Coronary artery (tissue), 2 donors: Measurements from ENCODE around the gene GASK1A.

Experiments
- DNase-seq: peaks from one replicate; pipeline ENCODE4 v3.0.0-alpha.2; 2017; ENCODE audit warnings: low spot score
- H3K27ac ChIP-seq, 2 donors: fragments of 200-600 bp; sonication (generic); one replicate each; pipeline ENCODE4 v1.5.1; 2016 to 2019
- H3K4me3 ChIP-seq: fragments of 200-600 bp; sonication (generic); 2 replicates; pipeline ENCODE4 v1.5.1; 2016; ENCODE audit warnings: mild to moderate bottlenecking, moderate library complexity
- TF ChIP-seq, protein P1 (sequence below): fragments of 200-600 bp; sonication (generic); IDR thresholded peaks from one replicate; pipeline ENCODE4 v1.5.1; 2019; ENCODE audit warnings: antibody characterized with exemption

GASK1A gene

DNA sequence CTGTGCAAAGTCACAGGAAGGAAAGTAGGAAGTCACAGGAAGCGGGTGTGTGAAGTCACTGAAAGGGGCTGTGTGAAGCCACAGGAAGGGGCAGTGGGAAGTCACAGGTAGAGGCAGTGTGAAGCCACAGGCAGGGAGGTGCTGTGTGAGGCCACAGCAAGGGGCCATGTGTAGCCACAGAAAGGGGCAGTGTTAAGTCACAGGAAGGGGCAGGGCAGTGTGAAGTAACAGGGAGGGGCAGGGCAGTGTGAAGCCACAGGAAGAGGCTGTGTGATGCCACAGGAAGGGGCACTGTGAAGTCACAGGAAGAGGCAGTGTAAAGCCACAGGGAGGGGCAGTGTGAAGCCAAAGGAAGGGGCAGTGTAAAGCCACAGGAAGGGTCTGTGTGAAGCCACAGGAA, 36.5 kb downstream of the GASK1A start:
- DNase-seq: peak; percentile 36
- TF ChIP-seq, protein P1, sequence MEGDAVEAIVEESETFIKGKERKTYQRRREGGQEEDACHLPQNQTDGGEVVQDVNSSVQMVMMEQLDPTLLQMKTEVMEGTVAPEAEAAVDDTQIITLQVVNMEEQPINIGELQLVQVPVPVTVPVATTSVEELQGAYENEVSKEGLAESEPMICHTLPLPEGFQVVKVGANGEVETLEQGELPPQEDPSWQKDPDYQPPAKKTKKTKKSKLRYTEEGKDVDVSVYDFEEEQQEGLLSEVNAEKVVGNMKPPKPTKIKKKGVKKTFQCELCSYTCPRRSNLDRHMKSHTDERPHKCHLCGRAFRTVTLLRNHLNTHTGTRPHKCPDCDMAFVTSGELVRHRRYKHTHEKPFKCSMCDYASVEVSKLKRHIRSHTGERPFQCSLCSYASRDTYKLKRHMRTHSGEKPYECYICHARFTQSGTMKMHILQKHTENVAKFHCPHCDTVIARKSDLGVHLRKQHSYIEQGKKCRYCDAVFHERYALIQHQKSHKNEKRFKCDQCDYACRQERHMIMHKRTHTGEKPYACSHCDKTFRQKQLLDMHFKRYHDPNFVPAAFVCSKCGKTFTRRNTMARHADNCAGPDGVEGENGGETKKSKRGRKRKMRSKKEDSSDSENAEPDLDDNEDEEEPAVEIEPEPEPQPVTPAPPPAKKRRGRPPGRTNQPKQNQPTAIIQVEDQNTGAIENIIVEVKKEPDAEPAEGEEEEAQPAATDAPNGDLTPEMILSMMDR: no peak
- Histone ChIP-seq H3K4me3 (no peak overlapping the region), H3K27ac (no peak overlapping the region)

DNA sequence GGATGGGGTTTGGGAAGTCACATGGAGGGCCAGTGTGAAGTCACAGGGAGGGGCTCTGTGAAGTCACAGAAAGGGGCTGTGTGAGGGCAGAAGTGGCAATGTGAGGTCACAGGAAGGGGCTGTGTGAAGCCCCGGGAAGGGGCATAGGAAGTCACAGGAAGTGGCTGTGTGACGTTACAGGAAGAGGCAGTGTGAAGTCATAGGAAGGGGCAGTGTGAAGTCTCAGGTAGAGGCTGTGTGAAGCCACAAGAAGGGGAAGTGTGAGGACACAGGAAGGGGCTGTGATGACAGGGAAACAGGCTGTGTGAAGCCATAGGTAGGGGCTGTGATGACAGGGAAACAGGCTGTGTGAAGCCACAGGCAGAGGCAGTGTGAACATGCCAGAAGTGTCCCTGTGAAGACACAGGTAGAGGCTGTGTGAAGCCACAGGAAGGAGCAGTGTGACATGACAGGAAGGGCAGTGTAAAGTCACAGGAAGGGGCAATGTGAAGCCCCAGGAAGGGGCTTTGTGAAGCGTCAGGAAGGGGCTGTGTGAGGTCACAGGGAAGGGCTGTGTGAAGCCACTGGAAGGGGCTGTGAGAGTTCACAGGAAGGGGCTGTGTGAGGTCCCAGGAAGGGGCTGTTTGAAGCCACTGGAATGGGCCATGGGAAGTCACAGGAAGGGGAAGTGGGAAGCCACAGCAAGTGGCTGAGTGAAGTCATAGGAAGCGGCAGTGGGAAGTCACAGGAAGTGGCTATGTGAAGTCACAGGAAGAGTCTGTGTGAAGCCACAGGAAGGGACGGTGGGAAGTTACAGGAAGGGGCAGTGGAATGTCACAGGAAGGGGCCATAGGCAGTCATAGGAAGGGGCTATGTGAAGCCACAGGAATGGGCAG, 37.1 kb downstream of the GASK1A start:
- Histone ChIP-seq H3K27ac (no peak overlapping the region), H3K4me3 (no peak overlapping the region)
- peak; percentile 21 for DNase-seq
- TF ChIP-seq, protein P1: no peak

DNA sequence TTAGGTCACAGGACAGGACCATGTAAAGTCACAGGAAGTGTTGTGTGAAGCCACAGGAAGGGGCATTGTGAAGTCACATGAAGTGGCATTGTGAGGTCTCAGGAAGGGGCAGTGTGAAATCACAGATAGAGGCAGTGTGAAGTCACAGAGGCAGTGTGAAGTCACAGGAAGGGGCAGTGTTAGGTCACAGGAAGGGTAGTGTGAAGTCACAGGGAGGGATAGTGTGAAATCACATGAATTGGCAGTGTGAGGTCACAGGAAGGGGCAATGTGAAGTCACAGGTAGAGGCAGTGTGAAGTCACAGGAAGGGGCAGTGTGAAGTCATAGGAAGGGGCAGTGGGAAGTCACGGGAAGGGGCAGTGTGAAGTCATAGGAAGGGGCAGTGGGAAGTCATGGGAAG, 37.9 kb downstream of the GASK1A start:
- TF ChIP-seq, protein P1: no peak
- Histone ChIP-seq H3K4me3 (no peak overlapping the region), H3K27ac (no peak overlapping the region)
- peak; percentile 29 for DNase-seq

DNA sequence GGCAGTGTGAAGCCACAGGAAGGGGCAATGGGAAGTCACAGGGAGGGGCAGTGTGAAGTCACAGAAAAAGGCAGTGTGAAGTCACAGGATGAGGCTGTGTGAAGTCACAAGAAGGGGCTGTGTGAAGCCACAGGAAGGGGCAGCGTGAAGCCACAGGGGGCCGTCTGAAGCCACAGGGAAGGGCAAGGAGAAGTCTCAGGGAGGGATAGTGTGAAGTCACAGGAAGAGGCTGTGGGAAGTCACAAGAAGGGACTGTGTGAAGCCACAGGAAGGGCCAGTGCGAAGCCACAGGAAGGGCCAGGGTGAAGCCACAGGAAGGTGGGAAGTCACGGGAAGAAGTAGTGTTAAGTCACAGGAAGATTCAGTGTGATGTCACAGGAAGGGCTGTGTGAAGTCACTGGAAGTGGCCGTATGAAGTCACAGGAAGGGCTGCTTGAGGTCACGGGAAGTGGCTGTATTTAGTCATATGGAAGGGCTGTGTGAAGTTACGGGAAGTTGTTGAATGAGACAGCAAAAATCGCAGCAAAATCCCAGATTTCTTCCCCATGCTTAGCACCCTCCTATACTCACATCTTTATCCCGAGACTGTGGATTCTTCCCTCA, 38.6 kb downstream of the GASK1A start:
- Histone ChIP-seq H3K27ac (no peak overlapping the region), H3K4me3 (no peak overlapping the region)
- DNase-seq: peak; percentile 50
- TF ChIP-seq, protein P1: no peak

DNA sequence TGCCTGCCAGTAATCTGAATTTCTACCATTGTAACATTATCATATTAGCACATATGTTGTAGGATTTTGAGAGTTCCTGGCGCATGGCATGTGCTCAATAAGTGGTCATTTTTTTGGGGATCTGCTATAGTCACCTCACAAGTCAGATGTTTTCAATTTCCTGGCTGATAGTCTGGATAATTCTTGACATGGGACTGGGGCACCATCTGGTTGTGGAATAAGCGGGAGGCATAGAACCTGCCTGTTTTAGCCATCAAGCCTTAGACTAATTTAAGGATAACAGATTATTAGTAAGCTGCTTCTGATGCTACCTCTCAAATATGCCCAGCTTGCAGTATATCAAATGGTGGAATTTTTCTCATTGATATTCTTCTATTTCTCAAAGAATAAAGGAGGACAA, 39.1 kb downstream of the GASK1A start:
- Histone ChIP-seq H3K27ac (no peak overlapping the region), H3K4me3 (no peak overlapping the region)
- TF ChIP-seq, protein P1: no peak
- DNase-seq: no peak

DNA sequence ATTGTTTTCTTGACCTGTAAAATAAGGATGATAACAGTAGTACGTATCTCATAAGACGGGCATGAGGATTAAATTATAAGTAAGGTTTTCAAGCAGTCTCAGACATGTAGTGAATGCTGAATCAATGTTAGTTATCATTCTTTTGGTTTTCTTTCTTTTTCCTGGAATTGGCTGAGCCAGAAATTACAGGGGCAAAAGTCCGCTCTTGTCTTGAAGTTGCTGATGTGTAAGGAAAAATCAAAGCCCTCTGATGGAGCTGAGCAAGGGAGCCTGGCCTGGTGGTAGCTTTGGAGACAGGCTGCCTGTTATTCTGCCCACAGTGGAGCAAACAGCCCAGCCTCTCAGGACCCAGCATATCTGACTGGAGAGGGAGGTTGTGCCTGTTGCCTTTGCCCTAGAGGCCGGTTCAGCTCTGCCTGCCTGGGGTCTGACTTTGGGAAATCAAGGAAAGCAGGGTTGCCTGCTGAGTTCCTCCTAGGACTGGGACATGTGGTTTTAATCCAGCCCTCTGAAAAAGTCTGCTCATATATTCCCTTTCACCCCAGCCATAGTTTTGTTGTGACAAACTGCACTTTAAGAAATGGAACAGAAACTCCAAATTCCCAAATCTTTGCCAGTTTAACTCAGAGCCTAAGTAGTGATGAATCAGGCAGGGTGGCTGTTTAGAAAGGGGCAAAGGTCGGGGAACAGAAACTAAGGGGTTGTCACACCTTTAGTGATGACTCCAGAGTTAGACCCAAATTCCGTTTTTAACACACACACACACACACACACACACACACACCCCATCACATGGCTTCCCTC, 40.1 kb downstream of the GASK1A start:
- DNase-seq: peak; percentile 63
- TF ChIP-seq, protein P1: no peak
- Histone ChIP-seq H3K27ac (peak overlapping the region in 1 of 2 donors; percentile 15), H3K4me3 (no peak overlapping the region)
